ENCODE measurements around the gene FXYD1. TPM values are rescaled to one million over a fixed set of nuclear protein-coding genes. Genes with fewer than 3 reads are reported as not detected.

Gene FXYD1
- total RNA-seq, 1 experiment from 2014 or later: not detected

DNA sequence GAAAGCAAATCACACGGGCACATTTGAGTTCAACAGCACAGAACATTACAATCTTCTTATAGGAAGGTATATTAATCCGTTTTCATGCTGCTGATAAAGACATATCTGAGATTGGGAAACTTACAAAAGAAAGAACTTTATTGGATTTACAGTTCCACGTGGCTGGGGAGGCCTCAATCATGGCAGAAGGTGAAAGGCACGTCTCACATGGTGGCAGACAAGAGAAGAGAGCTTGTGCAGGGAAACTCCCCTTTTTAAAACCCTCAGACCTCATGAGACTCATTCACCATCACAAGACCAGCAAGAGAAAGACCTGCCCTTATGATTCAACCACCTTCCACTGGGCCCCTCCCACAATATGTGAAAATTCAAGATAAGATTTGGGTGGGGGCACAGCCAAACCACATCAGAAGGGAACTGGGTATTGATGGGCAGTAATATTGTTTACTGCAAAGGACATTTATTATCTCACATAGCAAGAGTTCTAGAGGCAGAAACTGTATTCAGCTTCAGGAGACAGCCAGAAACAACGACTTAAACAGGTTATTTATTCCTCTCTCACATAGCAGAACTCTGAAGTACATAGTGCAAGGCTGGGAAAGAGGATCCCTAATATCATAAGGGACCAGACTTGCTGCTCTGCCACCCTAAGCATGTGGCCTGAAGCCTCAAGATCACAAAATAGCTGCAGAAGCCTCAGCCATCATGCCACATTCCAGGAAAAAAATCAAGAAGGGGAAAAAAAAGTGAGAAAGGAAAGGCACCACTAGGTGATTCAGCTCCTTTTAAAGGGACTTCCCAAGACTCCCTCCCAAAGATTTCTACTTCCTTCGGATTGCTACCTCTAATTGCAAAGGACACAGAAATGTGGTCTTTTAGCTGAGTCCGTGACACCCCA, 39.0 kb downstream of the FXYD1 start:
- Histone ChIP-seq H3K4me3 (no peak overlapping the region), H3K4me1 (replicated peaks) (no peaks in the 10 kb centered on the region), H3K27me3 (replicated peaks) (no peaks in the 10 kb centered on the region; the same call in 1 of the 2 replicates), H3K27ac (no peak overlapping the region), H3K36me3 (no peaks in the 10 kb centered on the region), H3K9me3 (replicated peaks) (no peaks in the 10 kb centered on the region)
- peak in 1 of 2 experiments; percentile 9 for DNase-seq (ENCODE audit: low read depth in 1 of 2, low spot score in 2 of 2)

GRCh38 chr19:35178701-35179100, 40.1 kb downstream of the FXYD1 start:
- H3K36me3 ChIP-seq: no peaks in the 10 kb centered on the region
- peak in 1 of 2 experiments; percentile 2 for DNase-seq (ENCODE audit: low read depth in 1 of 2, low spot score in 2 of 2)
- no peak overlapping the region for H3K4me3 ChIP-seq
- no peaks in the 10 kb centered on the region for H3K4me1 ChIP-seq (replicated peaks)
- H3K27me3 ChIP-seq (replicated peaks): no peaks in the 10 kb centered on the region; the same call in 1 of the 2 replicates
- H3K9me3 ChIP-seq (replicated peaks): no peaks in the 10 kb centered on the region
- no peak overlapping the region for H3K27ac ChIP-seq

DNA sequence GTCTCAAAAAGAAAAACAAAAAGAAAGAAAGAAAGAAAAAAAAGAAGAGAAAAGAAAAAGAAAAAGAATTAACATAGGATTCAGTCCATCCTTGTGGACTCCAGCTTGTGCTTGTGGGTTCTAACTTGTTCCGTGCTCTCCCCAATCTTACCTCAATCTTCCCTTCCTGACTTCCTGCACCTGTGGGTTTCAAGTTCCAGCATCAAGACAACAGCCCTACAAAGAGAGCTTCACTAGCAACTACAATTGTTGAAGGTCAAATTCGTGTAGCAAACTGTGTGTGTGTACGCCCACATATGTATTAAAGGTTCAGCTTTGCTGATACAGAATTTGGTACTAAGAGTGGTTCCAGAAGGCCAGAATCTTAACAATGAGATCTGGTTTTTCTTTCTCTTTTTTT, 41.2 kb downstream of the FXYD1 start:
- Histone ChIP-seq H3K27me3 (replicated peaks) (no peaks in the 10 kb centered on the region; the same call in 1 of the 2 replicates), H3K4me1 (replicated peaks) (no peaks in the 10 kb centered on the region), H3K36me3 (no peaks in the 10 kb centered on the region), H3K4me3 (no peak overlapping the region), H3K9me3 (replicated peaks) (no peaks in the 10 kb centered on the region), H3K27ac (no peak overlapping the region)
- no peak for DNase-seq (ENCODE audit: low read depth in 1 of 2, low spot score in 2 of 2)

DNA sequence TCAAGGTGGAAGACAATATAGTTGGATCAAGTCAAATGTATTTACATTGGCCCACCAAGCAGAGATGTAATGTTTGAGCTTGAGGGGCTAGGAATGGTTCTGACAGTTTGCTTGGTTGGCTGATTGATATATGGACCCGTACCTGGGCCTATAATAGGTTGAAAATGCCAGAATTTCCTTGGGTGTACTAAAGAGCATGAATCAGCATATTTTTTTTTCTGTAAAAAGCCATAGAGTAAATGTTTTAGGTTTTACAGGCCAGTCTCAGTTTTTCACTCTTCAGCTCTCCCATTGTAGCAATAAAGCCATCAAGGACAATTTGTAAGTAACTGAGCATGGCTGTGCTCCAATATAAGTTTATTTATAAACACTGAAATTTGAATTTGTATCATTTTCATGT, 42.8 kb downstream of the FXYD1 start:
- no peaks in the 10 kb centered on the region; the same call in 1 of the 2 replicates for H3K27me3 ChIP-seq (replicated peaks)
- no peaks in the 10 kb centered on the region for H3K9me3 ChIP-seq (replicated peaks)
- H3K27ac ChIP-seq: no peak overlapping the region
- H3K36me3 ChIP-seq: no peaks in the 10 kb centered on the region
- no peaks in the 10 kb centered on the region for H3K4me1 ChIP-seq (replicated peaks)
- no peak overlapping the region for H3K4me3 ChIP-seq
- no peak for DNase-seq (ENCODE audit: low read depth in 1 of 2, low spot score in 2 of 2)

DNA sequence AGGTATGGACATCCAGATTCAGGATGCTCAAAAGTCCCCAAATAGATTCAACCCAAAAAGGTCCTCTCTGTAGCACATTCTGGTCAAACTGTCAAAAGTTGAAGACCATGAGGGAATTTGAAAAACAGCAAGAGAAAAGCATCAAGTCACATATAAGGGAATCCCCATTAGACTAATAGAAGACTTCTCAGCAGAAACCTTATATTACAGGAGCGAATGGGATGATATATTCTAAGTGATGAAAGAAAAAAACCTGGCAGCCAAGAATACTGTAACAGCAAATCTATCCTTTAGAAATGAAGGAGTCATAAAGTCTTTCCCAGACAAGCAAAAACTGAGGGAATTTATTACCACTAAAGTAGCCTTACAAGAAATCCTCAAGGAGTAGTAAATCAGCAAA, 45.6 kb downstream of the FXYD1 start:
- no peak overlapping the region for H3K27ac ChIP-seq
- H3K4me1 ChIP-seq (replicated peaks): no peaks in the 10 kb centered on the region
- no peak for DNase-seq (ENCODE audit: low read depth in 1 of 2, low spot score in 2 of 2)
- no peak overlapping the region for H3K4me3 ChIP-seq
- H3K27me3 ChIP-seq (replicated peaks): peaks cover 2% of the 10 kb centered on the region; the same call in 1 of the 2 replicates
- H3K9me3 ChIP-seq (replicated peaks): no peaks in the 10 kb centered on the region
- H3K36me3 ChIP-seq: no peaks in the 10 kb centered on the region

- Histone ChIP-seq H3K4me1 (replicated peaks) (no peaks in the 10 kb centered on the region), H3K27ac (no peak overlapping the region), H3K4me3 (no peak overlapping the region), H3K27me3 (replicated peaks) (peaks cover 2% of the 10 kb centered on the region; the same call in 1 of the 2 replicates), H3K9me3 (replicated peaks) (no peaks in the 10 kb centered on the region), H3K36me3 (no peaks in the 10 kb centered on the region)
- no peak for DNase-seq (ENCODE audit: low read depth in 1 of 2, low spot score in 2 of 2)
These were observed 46.3 kb downstream of the FXYD1 start for GRCh38 chr19:35184884-35185283.

Other genes starting within 250 kb of the FXYD1 start
- 2.8 and 4.3 TPM in 2 replicates for gene ZNF30, start 211.9 kb upstream of the FXYD1 start, total RNA-seq (2014; rRNA removed; shearing (Covaris generic))
- gene ZNF792, start 174.6 kb upstream of the FXYD1 start, total RNA-seq (2014; rRNA removed; shearing (Covaris generic)): 2.9 and 4.8 TPM in 2 replicates
- 14.0 and 21.6 TPM in 2 replicates for gene GRAMD1A, start 138.5 kb upstream of the FXYD1 start, total RNA-seq (2014; rRNA removed; shearing (Covaris generic))
- 2.9 and 4.0 TPM in 2 replicates for gene SCN1B, start 108.4 kb upstream of the FXYD1 start, total RNA-seq (2014; rRNA removed; shearing (Covaris generic))
- gene HPN, start 97.1 kb upstream of the FXYD1 start, total RNA-seq (2014; rRNA removed; shearing (Covaris generic)): not detected in 2 replicates
- not detected in 2 replicates for gene FXYD3, start 23.0 kb upstream of the FXYD1 start, total RNA-seq (2014; rRNA removed; shearing (Covaris generic))
- gene LGI4, start 3.8 kb upstream of the FXYD1 start, total RNA-seq (2014; rRNA removed; shearing (Covaris generic)): not detected in 2 replicates
- not detected in 2 replicates for gene FXYD7, start 4.4 kb downstream of the FXYD1 start, total RNA-seq (2014; rRNA removed; shearing (Covaris generic))
- gene FXYD5, start 15.9 kb downstream of the FXYD1 start, total RNA-seq (2014; rRNA removed; shearing (Covaris generic)): 32.9 and 42.6 TPM in 2 replicates
- not detected in 2 replicates for gene FAM187B, start 89.9 kb downstream of the FXYD1 start, total RNA-seq (2014; rRNA removed; shearing (Covaris generic))
- gene LSR, start 110.2 kb downstream of the FXYD1 start, total RNA-seq (2014; rRNA removed; shearing (Covaris generic)): 2.0 TPM in 1 of 2 replicates, not detected in the other
- gene USF2, start 130.1 kb downstream of the FXYD1 start, total RNA-seq (2014; rRNA removed; shearing (Covaris generic)): 42.9 and 60.3 TPM in 2 replicates
- gene HAMP, start 143.7 kb downstream of the FXYD1 start, total RNA-seq (2014; rRNA removed; shearing (Covaris generic)): not detected in 2 replicates
- gene MAG, start 153.3 kb downstream of the FXYD1 start, total RNA-seq (2014; rRNA removed; shearing (Covaris generic)): 0.50 TPM in 1 of 2 replicates, not detected in the other
- 0.03 and 0.21 TPM in 2 replicates for gene CD22, start 190.4 kb downstream of the FXYD1 start, total RNA-seq (2014; rRNA removed; shearing (Covaris generic))
- gene FFAR1, start 209.1 kb downstream of the FXYD1 start, total RNA-seq (2014; rRNA removed; shearing (Covaris generic)): not detected in 2 replicates
- gene FFAR3, start 219.6 kb downstream of the FXYD1 start, total RNA-seq (2014; rRNA removed; shearing (Covaris generic)): not detected in 2 replicates
- not detected in 2 replicates for gene GPR42, start 232.2 kb downstream of the FXYD1 start, total RNA-seq (2014; rRNA removed; shearing (Covaris generic))

Measured in SJSA1 (cell line).